Measurements from ENCODE around the gene MYBBP1A. TPM values are rescaled to one million over a fixed set of nuclear protein-coding genes. Genes with fewer than 3 reads are reported as not detected.

MYBBP1A gene
- total RNA-seq, 1 experiment from 2014 or later: 155 TPM

DNA sequence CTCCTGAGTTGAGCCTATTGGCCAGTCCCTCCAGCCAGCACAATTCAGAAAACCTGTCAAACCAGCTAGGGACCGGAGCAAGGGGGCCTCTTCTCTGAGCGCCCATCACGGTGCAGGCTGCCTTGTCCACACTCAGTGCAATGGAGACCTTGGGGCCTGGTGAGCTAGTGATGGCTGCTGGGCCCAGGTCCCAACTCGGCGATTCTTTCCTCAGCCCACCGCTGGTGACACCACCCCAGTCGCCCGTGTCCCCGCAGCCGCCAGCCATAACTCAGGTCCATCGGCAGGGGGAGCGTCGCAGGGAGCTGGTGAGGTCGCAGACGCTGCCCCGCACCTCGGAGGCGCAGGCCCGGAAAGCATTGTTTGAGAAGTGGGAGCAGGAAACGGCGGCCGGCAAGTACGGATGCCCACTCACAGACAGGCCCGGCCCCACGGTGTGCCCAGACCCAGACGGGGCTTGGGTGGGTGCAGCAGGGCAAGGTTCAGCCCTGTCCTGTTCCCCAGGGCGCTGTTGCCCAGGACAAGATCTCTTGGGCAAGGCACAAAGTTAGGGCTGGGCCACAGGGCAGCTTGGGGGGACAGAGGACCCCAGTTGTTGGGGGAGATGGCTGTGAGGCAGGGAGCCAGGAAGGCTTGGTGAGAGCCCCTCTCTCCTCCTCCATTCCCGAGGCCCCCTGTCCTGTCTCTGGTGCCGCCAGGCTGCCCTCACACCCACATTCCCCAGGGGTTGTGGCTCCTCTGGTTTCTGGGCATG, 39.9 kb upstream of the MYBBP1A start:
- CTCF ChIA-PET: no interaction called here
- H3K27me3 ChIP-seq (ENCODE audit: low read length): no peaks in the 10 kb centered on the region

DNA sequence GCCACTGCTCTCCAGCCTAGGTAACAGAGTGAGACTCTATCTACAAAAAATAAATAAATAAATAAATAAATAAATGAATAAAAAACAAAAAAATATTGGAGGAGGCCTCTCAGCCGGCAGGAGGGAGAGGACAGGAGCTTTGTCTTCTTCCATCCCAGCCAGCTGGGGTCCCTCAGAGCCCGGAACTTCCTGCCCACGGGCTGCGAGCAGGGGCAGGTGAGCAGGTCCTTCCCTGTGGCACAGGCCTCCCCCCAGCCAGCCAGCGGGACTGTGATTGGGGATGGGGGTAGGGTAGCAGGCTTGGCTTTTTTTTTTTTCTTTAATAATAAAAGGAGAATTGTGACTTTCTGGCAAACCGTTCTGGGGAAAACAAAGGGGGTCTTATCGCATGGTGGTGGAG, 39.2 kb upstream of the MYBBP1A start:
- Histone ChIP-seq H3K4me1 (ENCODE audit: insufficient read depth, low read length) (no peaks in the 10 kb centered on the region), H3K36me3 (ENCODE audit: low read depth, low read length) (no peaks in the 10 kb centered on the region), H3K4me2 (ENCODE audit: low read length) (no peak overlapping the region), H2AFZ (ENCODE audit: low read length) (no peak overlapping the region), H4K20me1 (ENCODE audit: low read length) (no peaks in the 10 kb centered on the region), H3F3A (ENCODE audit: low read length, unreplicated experiment) (no peaks in the 10 kb centered on the region), H3K9me3 (ENCODE audit: low read length) (no peaks in the 10 kb centered on the region), H3K27me3 (ENCODE audit: low read length) (no peaks in the 10 kb centered on the region), H3K4me3 (ENCODE audit: low read length) (no peak overlapping the region), H3K9ac (ENCODE audit: low read length) (no peak overlapping the region), H3K79me2 (ENCODE audit: low read length) (no peaks in the 10 kb centered on the region), H3K27ac (ENCODE audit: low read length) (no peak overlapping the region), H3K9me2 (replicated peaks; ENCODE audit: low read length) (no peaks in the 10 kb centered on the region)
- BruUV-seq (replicated peaks): no TSS peak
- no peak for DNase-seq
- no peak for ATAC-seq
- intact Hi-C loops (cut with micrococcal nuclease): no loop called here
- ChIA-PET CTCF (no interaction called here), POLR2A (ENCODE audit: unreplicated experiment) (no interaction called here)
- TF ChIP-seq EZH2 (IDR thresholded peaks at IDR 0.05; ENCODE audit: low read length, unreplicated experiment) (no peak), CTCF (conservative IDR thresholded peaks at IDR 0.05; ENCODE audit: low read depth, low read length) (no peak), EZH2phosphoT487 (IDR thresholded peaks at IDR 0.05; ENCODE audit: borderline replicate concordance, low read length) (no peak)

More for the DNA sequence above, 39.9 kb upstream of the MYBBP1A start:
- no peak overlapping the region for H3K27ac ChIP-seq (ENCODE audit: low read length)
- no peaks in the 10 kb centered on the region for H3K4me1 ChIP-seq (ENCODE audit: insufficient read depth, low read length)
- no peak overlapping the region for H3K4me3 ChIP-seq (ENCODE audit: low read length)
- H3K4me2 ChIP-seq (ENCODE audit: low read length): no peak overlapping the region
- no peaks in the 10 kb centered on the region for H3F3A ChIP-seq (ENCODE audit: low read length, unreplicated experiment)
- H4K20me1 ChIP-seq (ENCODE audit: low read length): no peaks in the 10 kb centered on the region
- DNase-seq (no peak), ATAC-seq (peak; percentile 57)
- no peak overlapping the region for H3K9ac ChIP-seq (ENCODE audit: low read length)
- POLR2A ChIA-PET (ENCODE audit: unreplicated experiment): no interaction called here
- TF ChIP-seq EZH2phosphoT487 (IDR thresholded peaks at IDR 0.05; ENCODE audit: borderline replicate concordance, low read length) (no peak), CTCF (conservative IDR thresholded peaks at IDR 0.05; ENCODE audit: low read depth, low read length) (0 out of 2 replicates have a peak, but pooled peaks have one; percentile 23)
- no peaks in the 10 kb centered on the region for H3K9me3 ChIP-seq (ENCODE audit: low read length)
- no peak overlapping the region for H2AFZ ChIP-seq (ENCODE audit: low read length)
- intact Hi-C loops (cut with micrococcal nuclease): no loop called here
- no peaks in the 10 kb centered on the region for H3K36me3 ChIP-seq (ENCODE audit: low read depth, low read length)
- BruUV-seq (replicated peaks): no TSS peak
- no peaks in the 10 kb centered on the region for H3K79me2 ChIP-seq (ENCODE audit: low read length)
- H3K9me2 ChIP-seq (replicated peaks; ENCODE audit: low read length): no peaks in the 10 kb centered on the region

- ChIA-PET CTCF (no interaction called here), POLR2A (ENCODE audit: unreplicated experiment) (no interaction called here)
- intact Hi-C loops (cut with micrococcal nuclease): no loop called here
- Histone ChIP-seq H3F3A (ENCODE audit: low read length, unreplicated experiment) (no peaks in the 10 kb centered on the region), H4K20me1 (ENCODE audit: low read length) (no peaks in the 10 kb centered on the region), H3K9me3 (ENCODE audit: low read length) (no peaks in the 10 kb centered on the region), H3K79me2 (ENCODE audit: low read length) (no peaks in the 10 kb centered on the region), H3K27me3 (ENCODE audit: low read length) (no peaks in the 10 kb centered on the region), H3K4me2 (ENCODE audit: low read length) (no peak overlapping the region), H3K9ac (ENCODE audit: low read length) (no peak overlapping the region), H3K4me3 (ENCODE audit: low read length) (no peak overlapping the region), H3K27ac (ENCODE audit: low read length) (no peak overlapping the region), H3K36me3 (ENCODE audit: low read depth, low read length) (no peaks in the 10 kb centered on the region), H3K4me1 (ENCODE audit: insufficient read depth, low read length) (no peaks in the 10 kb centered on the region), H2AFZ (ENCODE audit: low read length) (no peak overlapping the region), H3K9me2 (replicated peaks; ENCODE audit: low read length) (no peaks in the 10 kb centered on the region)
- BruUV-seq (replicated peaks): no TSS peak
- DNase-seq (no peak), ATAC-seq (no peak)
- TF ChIP-seq EZH2phosphoT487 (IDR thresholded peaks at IDR 0.05; ENCODE audit: borderline replicate concordance, low read length): no peak
- TF ChIP-seq EZH2 (IDR thresholded peaks at IDR 0.05; ENCODE audit: low read length, unreplicated experiment): no peak
- no peak for TF ChIP-seq CTCF (conservative IDR thresholded peaks at IDR 0.05; ENCODE audit: low read depth, low read length)
Measured at GRCh38 chr17:4593021-4593421, 37.8 kb upstream of the MYBBP1A start.
